T-helper 22 cell (primary cell): ENCODE measurements around the gene CRBN.

Source experiments
- DNase-seq: peaks from one replicate; pipeline ENCODE4 v3.0.0-alpha.2; 2020; ENCODE audit warnings: low read depth

CRBN gene

GRCh38 chr3:3179407-3180094, at the start of gene CRBN:
Gene CRBN (minus strand): TSS chr3:3179691. CDS start chr3:3179687, 4 bp downstream.
- peak; percentile 81 for DNase-seq

- no peak for DNase-seq
Observed at GRCh38 chr3:3227640-3228039, 48.1 kb upstream of the CRBN start.

- no peak for DNase-seq
Observed at GRCh38 chr3:3221528-3221927, 42.0 kb upstream of the CRBN start.

GRCh38 chr3:3216401-3216800, 36.9 kb upstream of the CRBN start:
- DNase-seq = no peak

- DNase-seq = no peak
Observed at GRCh38 chr3:3212781-3213440, 33.4 kb upstream of the CRBN start.

- DNase-seq = no peak
Observed at GRCh38 chr3:3209714-3210113, 30.2 kb upstream of the CRBN start.

- no peak for DNase-seq
Observed at GRCh38 chr3:3209057-3209456, 29.6 kb upstream of the CRBN start.

GRCh38 chr3:3201611-3202010, 22.1 kb upstream of the CRBN start:
- DNase-seq = no peak

GRCh38 chr3:3200632-3201212, 21.2 kb upstream of the CRBN start:
- no peak for DNase-seq

GRCh38 chr3:3199306-3199705, 19.8 kb upstream of the CRBN start:
- DNase-seq = no peak

- DNase-seq = no peak
Observed at GRCh38 chr3:3196148-3196861, 16.8 kb upstream of the CRBN start.

- no peak for DNase-seq
Observed at GRCh38 chr3:3194861-3195260, 15.4 kb upstream of the CRBN start.

GRCh38 chr3:3192286-3192675, 12.8 kb upstream of the CRBN start:
- DNase-seq = no peak

- no peak for DNase-seq
Observed at GRCh38 chr3:3191675-3192285, 12.3 kb upstream of the CRBN start.

- DNase-seq = no peak
Observed at GRCh38 chr3:3189961-3190360, 10.5 kb upstream of the CRBN start.

- no peak for DNase-seq
Observed at GRCh38 chr3:3189102-3189727, 9.7 kb upstream of the CRBN start.

- no peak for DNase-seq
Observed at GRCh38 chr3:3184876-3185275, 5.4 kb upstream of the CRBN start.

- DNase-seq = no peak
Observed at GRCh38 chr3:3180456-3180855, 965 bp upstream of the CRBN start.

GRCh38 chr3:3178498-3179328, 778 bp downstream of the CRBN start:
- no peak for DNase-seq

GRCh38 chr3:3177861-3178497, 1.5 kb downstream of the CRBN start:
- DNase-seq = peak; percentile 9

GRCh38 chr3:3172627-3173026, 6.9 kb downstream of the CRBN start:
- DNase-seq = no peak
